Activated CD4-positive, alpha-beta T cell treated with anti-CD3 and anti-CD28 coated beads for 4 hours (primary cell): ENCODE measurements around the gene AMBN.

ENCODE experiments used
- DNase-seq, 2 donors: peaks; one replicate each; pipeline ENCODE4 v3.0.0-alpha.2; 2020

AMBN gene, protein sequence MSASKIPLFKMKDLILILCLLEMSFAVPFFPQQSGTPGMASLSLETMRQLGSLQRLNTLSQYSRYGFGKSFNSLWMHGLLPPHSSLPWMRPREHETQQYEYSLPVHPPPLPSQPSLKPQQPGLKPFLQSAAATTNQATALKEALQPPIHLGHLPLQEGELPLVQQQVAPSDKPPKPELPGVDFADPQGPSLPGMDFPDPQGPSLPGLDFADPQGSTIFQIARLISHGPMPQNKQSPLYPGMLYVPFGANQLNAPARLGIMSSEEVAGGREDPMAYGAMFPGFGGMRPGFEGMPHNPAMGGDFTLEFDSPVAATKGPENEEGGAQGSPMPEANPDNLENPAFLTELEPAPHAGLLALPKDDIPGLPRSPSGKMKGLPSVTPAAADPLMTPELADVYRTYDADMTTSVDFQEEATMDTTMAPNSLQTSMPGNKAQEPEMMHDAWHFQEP

DNA sequence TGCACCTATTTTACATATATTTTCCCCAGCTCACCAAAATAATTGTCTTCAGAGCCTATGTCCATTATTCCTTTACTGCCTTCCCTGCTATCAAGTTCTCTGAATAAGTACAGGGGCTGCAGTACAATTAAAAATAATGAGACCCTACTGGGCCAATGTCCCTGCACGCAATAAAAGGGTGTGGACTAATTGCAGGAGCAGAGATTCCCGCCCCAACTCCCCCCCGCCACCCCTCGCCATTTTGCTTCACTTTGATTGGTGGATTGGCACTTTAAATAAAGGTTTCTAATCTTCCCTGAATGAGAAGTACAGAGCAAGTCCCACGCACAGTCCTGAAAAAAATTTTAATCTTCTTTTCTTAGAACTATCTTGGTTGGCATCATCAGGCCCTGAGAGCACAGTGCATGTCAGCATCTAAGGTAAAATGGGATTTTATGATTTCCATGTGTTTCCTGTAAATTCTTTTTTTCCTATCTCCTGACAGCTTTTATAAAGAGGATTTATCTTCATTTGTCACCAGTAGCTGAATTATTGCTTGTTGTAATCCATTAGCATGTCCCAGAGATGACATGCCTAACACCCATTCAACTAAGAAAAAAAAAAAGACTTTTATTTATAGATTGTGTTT lies at the start of gene AMBN:
Gene AMBN, plus strand, starts transcription at position 302 of the 628 bp plus-strand sequence. Its CDS starts 103 bp downstream, at position 405.
- DNase-seq = no peak

DNA sequence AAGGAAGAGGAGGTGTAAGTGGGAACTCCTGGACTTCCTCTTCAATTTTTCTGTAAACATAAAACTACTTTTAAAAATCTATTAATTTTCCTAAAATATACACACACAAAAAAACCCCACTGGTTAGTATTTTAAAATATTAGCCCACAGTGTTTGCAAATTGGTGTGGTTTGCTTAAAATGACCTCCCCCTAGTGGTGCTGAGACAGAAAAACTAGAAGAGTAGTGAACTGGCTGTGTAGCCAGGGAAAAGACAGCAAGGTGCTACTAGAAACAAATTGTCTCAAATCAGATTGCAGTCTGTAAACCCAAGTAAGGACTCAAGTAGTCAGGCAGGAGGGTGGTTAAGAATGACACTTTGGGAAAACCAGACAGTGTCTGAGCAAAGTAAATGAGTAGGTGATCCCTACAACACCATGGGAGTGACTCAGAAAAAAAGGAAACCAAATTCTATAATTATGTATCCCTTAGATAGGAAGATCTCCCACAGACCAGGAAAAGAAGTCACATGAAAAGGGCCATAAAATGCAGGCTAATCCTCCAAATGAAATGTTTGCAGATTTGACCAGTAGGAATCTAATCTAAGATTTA lies 47.7 kb upstream of the AMBN start:
- no peak for DNase-seq

DNA sequence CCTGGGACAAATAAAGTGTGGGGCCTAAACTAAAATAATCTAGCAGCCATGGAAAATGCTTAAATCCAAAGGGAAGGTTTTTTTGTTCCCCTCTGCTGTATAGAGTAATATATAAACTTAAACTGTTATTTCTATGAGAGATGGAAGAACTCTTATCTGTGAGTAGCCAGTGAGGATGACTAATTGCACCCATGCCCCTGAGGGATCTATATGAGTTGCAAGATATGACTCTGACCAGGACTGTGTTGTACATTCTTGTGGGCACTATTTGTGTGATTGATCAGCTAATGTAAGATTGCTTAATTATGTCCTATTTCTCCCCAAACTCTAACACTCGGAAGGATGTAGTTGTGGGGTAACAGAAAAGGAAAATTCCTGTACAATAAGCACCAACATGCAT lies 35.2 kb upstream of the AMBN start:
- no peak for DNase-seq

DNA sequence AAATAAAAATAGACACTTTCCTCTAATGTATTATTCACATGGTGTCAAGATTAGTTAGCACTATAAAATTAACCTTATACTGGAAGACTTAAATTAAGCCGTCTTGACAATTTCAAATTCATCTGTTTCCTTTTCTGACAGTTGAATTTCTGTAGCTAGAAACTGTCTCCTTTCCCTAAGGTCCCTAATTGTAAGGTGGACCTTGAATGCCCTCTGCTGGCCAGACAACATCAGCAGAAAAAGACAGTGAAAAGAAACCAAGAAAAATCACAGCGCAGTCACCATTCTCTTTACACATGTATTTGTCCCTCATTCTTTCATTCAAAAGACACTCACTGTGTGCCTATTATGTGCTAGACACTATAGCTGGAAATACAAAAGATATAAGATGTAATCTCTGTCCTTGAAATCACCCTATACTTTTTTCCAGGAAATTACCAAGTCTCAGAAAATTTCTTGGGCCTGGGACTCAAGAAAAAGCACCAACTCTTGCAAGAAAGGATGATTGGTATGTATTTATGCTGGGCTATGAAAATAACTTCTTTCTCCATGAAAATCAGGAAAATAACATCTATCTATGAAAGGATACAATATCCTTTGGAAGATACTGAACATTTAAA lies 32.7 kb upstream of the AMBN start:
- DNase-seq = peak; percentile 7 to 29

DNA sequence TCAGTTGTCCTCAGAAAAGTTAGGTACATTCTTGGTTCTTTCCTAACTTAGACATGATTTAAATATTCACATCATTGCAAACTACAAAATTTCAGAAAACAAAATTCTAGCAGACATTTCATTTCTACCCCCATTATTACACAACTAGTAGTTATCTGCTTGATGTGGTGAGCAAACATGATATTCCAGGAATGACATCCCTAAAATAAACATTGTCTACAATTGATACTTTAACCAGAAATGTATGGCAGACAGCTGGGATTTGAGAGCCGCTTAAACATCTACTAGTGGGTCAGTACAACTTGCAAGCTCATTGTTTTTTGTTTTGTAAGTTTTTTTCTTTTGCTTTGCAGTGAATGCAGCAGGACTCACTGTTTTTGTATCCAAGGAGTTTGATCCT lies 32.1 kb upstream of the AMBN start:
- no peak for DNase-seq

DNA sequence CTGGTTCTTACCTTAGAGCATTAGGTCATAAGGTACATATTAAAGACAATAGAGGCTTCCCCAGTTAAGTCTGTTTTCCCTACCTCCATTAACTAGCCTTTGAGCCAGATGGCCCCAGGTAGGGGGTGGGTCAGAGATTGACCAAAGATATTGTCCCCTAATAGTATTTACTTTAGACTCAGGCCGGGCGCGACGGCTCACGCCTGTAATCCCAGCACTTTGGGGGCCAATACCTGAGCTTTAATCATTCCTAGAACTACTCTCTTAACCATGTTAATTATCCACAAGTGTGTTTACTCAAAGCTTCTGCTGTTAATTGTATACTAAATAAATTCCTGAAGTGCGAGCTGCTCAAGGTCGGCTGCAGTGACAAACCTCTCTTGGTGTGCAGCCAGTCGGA lies 28.0 kb upstream of the AMBN start:
- DNase-seq = no peak

DNA sequence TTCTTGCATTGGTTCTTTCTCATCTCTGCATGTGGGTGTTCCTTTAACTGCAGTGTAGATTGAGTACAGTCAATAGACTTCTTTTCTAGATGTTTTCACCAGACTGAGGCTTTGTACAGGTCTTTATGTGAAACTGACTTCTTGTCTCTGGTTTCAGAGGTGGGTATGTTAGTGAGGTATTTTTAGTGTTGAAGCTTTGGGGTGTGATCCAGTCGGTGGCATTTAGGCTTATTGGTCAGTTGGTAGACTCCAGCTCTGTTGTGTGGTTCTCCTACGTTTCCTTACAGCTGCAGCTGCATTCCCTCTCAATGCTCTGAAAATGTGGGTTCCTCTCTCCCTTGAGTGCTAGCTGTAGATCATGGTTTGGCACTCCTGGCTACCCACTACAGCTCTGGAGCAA lies 21.3 kb upstream of the AMBN start:
- no peak for DNase-seq

DNA sequence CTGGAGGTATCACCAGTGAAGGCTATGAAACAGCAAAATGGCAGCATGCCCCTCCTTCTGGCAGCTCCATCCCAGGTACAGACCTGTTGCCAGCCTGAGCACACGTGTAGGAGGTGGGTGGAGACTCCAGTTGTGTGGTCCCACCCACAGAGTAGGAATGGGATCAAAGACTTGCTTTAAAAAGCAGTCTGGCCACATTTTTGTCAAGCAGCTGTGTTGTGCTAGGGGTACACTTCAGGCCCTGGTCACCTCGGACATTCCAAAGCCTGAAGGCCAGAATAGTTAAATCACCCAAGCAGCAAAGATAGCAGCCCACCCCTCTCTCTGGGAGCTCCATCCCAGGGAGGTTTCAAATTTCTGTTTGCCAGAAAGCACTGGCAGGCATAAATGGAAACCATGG lies 20.3 kb upstream of the AMBN start:
- no peak for DNase-seq

DNA sequence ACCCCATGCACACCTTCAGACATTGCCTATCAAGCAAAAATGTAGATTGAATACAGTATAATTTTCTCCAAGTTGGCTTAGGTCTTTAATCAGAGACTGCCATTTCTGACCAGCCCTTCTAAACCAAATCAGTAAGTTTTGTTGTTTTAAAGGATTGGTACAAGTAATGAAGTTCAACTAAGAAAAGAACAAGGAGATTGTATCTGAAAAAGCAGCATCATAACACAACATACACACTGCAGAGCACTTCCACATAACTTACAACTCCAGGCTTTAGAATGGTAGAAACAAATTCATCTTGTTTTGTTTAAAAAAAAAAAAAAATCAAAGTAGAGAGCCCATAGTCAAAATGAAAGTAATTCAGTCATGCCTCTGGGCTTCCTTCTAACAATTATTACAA lies 16.1 kb upstream of the AMBN start:
- DNase-seq = no peak

DNA sequence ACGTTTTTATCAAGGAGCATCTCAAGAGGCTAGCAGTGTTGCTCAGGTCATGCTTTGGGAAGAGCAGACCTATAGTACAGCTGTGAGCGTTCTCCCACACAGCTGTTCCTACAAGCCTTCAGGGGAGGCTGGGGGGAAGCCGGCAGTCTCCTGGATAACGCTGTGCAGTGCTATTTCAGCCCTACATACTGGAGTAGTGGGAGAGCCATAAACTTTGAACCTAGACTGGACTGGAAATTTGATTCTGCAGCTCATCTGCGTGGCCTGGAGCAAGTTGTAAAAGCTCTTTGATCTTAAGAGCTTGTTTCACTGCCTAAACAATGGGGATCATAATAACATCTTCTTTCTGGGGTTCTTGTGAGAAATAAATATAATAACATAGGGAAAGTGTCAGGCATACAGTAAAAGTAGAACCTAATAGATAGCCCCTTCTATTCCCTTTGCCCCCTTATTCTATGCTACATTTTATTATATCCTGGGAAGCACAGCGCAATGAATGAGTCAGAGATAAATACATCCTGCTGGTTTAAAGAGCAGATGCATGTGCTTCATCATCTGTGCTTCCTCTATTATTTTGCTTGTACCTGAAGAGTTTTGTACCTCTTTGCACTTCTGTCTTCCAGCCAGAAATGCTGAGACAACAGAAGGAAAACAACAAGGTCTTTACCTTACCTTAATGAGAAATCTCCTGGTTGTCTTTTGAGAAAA lies 14.7 kb upstream of the AMBN start:
- DNase-seq = no peak

DNA sequence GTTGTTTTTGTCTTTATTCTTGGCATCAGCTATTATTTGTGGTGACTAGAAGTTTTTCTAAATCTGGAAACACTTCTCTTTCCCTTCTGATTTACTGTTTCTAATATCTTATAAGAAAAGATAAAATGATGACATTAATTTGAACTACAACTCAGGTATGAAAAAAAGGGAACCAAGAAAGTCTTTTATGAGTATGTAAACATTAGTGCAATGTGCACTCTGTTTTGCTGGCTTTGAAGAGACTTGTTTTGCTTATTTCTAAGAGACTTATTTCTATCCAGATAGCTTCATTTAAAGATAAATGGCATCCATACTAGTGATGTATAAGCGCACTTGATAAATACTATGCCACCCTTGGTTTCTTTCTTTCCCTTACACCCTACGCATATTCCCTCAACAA lies 10.1 kb upstream of the AMBN start:
- no peak for DNase-seq

DNA sequence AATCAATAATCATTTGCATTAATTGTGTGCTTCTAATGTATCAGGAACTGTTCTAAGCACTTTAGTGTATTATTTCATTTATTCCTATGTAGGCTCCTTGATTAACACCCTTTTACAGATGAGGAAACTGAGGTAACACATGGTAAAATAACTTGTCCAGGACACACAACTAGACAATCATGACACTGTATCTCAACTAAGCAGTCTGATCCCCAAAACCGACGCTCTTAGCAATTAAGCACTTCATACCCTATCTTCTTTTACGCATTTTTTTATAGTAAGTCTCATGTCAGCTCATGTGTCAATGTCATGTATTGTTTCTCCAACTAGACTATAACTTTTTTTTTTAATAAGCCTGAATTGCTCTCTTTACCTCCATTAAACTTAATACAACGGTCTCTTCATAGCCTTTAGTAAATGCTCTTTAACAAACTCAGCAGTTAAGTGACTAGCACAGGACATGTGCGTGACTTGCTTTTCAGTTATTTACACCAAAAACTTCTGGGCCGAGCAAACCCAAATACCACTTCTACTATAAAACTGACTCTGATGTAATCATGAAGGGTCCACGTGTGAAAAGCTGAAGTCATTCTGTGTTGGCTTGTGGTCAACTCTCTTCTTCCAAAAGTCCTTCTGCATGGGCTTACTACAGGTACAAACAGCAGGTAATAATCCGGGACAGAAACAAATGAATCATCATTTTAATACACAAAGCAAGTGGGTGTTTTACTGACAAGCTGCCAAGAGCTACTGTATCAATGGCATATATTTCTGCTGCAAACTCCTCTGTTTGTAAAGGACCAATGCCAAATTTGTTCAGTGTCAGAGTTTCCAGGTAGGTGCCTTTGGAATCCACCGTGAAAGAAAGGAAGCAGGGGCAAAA lies 7.9 kb upstream of the AMBN start:
- DNase-seq = no peak

DNA sequence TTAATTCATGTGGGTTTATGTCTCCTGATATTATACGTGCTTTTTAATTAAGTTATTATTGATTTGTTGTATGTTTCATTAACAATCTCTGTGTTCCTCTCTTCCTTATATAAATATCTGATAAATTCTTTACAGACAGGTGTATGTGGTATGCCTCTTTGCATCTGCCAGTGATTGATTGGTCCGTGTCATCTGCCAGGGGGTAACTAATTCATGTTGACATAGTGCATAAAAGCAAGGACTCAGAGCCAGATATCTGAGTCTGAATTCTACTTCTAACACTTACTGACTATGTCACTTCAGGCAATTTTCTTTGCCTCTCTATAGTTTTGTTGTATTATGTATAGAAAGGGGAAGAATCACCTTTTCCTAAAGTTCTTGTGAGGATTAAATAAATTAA lies 5.2 kb upstream of the AMBN start:
- no peak for DNase-seq

DNA sequence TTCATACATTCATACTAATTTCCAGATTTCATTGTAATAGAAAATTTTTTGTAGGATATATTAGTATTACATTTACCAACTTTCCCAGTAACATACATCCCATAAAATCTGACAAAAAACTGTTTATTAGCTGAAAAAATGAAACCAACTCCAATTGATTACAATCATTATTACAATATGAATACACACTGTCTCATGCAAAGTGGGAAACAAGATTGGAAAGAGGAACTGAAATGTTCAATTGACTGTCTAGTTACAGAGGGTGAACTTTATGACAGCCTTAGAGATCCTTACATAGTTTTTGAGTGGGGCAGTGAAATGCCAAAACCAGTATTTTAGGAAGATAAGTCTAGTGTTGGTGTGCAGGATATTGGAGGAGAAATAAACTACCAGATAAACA lies 2.3 kb upstream of the AMBN start:
- no peak for DNase-seq

DNA sequence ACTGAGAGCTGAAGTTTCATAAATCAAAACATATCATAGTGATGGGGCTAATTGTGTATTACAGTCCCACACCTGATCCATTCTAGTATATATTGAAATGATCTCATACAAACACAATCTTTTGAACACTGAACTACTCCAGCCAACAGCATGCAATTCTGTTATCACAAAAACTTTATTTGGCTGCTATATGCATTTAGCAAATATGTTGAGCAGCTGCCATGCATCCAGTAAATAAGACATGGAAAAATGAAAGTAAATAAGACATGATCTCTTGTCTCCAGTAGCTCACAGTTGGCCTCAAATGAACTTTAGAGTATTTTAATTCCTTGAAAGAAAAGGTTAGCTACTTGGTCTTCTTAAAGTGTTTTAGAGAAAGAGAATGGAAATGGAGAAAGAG lies 2.1 kb downstream of the AMBN start:
- DNase-seq = no peak

DNA sequence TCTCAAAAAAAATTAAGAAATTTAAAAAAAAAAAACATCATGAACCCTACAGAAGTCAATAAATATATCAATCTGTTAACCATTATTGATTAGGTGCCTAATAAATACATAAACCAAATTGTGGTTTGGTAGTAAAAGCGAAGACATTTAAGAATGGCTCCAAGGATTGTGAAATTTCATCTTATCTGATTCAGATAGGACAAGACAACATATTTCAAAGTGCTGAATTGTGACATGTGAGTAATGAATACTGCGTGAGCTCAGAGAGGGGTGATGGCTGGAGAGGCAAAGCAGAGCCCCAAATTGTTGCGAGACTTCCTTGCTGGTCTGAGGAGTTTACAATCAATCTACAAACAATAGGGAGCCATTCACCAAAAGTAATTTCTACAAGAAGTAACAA lies 8.2 kb downstream of the AMBN start:
- DNase-seq = no peak

DNA sequence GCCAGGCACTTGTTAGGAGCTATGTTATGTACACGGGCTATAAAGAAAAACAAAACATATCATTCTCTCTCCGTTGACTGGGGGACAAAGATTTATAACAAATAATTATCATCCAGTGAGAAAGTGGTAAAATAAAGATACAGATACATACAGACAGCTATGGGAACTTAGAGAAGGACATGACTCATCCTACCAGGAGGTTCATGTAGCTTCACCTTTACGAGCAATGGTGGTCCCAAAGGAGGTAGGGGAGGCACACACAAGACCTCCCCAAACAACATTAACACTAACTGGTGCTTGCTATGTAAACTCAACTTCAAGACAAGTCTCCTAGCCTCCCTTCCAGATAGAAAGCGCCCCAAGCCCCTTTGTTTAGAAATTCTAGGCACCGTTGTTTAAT lies 8.9 kb downstream of the AMBN start:
- DNase-seq = no peak

DNA sequence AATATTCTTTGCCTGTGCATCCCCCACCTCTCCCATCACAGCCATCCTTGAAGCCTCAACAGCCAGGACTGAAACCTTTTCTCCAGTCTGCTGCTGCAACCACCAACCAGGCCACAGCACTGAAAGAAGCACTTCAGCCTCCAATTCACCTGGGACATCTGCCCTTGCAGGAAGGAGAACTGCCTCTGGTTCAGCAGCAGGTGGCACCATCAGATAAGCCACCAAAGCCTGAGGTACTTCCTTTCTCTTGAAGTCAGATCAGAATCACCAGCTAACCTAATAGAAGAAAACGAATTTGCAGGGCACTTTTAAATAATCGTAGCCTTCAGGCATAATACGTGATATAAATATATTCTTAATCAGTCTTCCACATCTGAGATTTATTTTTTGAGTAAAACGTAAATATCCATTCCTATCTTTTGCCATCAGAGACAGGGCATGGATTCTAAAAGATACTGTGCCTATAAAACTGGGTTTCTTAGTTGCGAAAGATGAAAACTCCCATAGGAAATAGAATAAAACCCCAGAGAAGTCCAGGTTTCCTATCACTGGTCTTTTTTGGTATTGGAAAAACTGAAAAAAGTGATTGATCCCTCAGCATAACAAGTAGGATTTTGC lies 9.5 kb downstream of the AMBN start:
- DNase-seq = peak; percentile 53 to 57

DNA sequence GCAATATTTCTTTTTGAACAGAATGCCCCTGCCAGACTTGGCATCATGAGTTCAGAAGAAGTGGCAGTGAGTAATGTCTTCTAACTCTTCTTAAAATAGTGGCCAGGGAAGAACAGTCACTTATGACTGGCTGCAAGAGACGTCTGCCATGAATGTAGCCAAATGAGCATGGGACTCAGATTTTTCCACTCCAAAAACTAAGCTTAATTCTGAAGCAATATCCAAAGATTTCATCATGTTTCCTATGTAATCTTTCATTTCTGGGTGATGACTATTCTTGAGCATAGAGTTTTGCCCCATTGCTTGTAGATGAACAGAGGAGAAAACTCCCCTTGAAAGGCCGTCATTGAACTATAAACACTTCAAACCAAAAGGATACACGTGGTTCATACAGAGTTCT lies 11.8 kb downstream of the AMBN start:
- no peak for DNase-seq

DNA sequence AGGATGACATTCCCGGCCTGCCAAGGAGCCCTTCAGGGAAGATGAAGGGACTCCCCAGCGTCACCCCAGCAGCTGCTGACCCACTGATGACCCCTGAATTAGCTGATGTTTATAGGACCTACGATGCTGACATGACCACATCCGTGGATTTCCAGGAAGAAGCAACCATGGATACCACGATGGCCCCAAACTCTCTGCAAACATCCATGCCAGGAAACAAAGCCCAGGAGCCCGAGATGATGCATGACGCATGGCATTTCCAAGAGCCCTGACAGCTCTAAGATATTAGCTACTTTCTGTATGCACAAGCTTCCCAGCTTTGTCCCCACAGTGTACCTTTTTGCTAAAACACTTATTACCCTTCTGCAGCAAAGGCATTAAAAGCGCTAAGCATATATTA lies 14.4 kb downstream of the AMBN start:
- no peak for DNase-seq

DNA sequence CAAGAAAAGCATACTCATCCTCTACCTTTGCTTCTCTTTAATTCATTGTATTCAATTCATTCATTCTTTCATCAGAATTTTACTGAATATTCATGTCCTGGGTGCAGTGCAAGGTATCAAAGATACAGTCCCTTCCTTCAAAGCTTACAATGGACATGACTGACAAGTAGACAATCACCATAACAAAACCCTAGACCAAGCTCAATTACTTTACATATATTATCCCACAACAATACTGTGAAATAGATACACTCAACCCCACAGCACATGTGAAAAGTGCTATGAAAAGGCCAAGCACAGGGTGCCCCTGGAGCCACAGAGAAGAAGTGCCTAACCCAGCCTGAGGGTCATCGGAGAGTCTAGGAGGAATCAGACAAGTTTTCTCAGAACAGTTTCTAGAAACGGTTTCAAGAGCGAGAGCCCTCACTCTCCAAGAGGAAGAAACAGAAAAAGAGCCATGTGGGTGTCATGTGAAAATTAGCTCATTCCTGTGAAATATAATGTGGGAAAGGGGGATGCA lies 15.3 kb downstream of the AMBN start:
- no peak for DNase-seq
